RWPE2 (cell line): Measurements from ENCODE around the gene TMA16.

Experiments used
- ATAC-seq: fragments of 200-7000 bp; cut with Tn5 transposase; 3 replicates; pipeline ENCODE4 v1.9.1; 2021; ENCODE audit warnings: low read depth
- DNase-seq: peaks from one replicate; pipeline ENCODE4 v3.0.0-alpha.2; 2020; ENCODE audit warnings: low spot score
- H3K27ac ChIP-seq: fragments of 450-650 bp; 2 replicates; pipeline ENCODE4 v1.5.1; 2017; ENCODE audit warnings: mild to moderate bottlenecking; ENCODE audit not compliant: poor library complexity, severe bottlenecking
- H3K27me3 ChIP-seq: fragments of 250-450 bp; sonication (Bioruptor Pico); 2 replicates; pipeline ENCODE4 v1.5.1; 2021; ENCODE audit warnings: mild to moderate bottlenecking, moderate library complexity; ENCODE audit not compliant: insufficient read depth, poor library complexity, severe bottlenecking
- H3K36me3 ChIP-seq: fragments of 250-450 bp; sonication (Bioruptor Pico); 2 replicates; pipeline ENCODE4 v1.5.1; 2020; ENCODE audit warnings: low read depth, mild to moderate bottlenecking, moderate library complexity
- H3K4me1 ChIP-seq: fragments of 250-450 bp; sonication (Bioruptor Pico); 2 replicates; pipeline ENCODE4 v1.5.1; 2021; ENCODE audit warnings: mild to moderate bottlenecking, moderate library complexity; ENCODE audit not compliant: insufficient read depth, poor library complexity, severe bottlenecking
- H3K4me3 ChIP-seq: fragments of 250-450 bp; sonication (Bioruptor Pico); 2 replicates; pipeline ENCODE4 v1.5.1; 2021; ENCODE audit warnings: mild to moderate bottlenecking, moderate library complexity; ENCODE audit not compliant: severe bottlenecking
- H3K9me3 ChIP-seq: fragments of 250-450 bp; sonication (Bioruptor Pico); 2 replicates; pipeline ENCODE4 v1.5.1; 2021; ENCODE audit warnings: mild to moderate bottlenecking, moderate library complexity; ENCODE audit not compliant: severe bottlenecking
- TF ChIP-seq, protein P1 (sequence below): fragments of 450-650 bp; IDR thresholded peaks from one replicate; pipeline ENCODE4 v1.5.1; 2017; ENCODE audit warnings: mild to moderate bottlenecking, moderate library complexity; ENCODE audit not compliant: poor library complexity, severe bottlenecking

The TMA16 gene

DNA sequence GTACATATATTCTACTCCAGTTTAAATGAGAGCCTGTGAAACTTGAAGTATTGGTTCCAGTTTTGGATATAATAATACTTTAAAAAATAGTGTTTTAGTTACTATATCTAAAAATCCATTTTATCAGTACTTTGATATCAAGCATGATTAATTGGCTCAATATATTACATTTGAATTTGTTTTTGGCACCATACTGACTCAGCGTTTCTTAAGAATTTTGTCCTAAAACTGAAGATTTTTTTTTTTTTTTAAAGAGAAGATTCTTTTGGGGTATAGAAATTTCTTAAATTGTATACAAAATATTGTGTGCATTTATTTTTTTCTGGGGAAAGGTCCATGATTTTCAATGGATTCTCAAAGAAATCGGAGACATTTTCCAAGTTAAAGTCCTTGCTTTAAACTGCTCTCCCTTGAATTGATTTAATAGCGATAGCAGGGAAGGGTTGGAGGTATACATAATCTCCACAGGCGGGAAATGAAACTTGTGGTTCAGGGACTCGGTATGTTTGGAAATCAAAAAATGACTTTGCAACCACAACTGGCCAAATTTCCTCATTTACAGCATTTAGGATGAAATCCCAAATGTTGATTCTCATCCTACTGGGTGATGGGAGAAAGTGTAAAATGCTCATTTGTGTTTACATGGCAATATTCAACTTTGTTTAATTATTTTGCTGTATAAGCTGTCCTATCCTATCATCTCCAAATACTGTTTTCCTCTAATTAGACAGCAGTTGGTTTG, 62.3 kb downstream of the TMA16 start:
- H3K36me3 ChIP-seq: no peaks in the 10 kb centered on the region
- no peak overlapping the region for H3K4me3 ChIP-seq
- no peaks in the 10 kb centered on the region for H3K27me3 ChIP-seq
- H3K27ac ChIP-seq: no peak overlapping the region
- H3K9me3 ChIP-seq: no peaks in the 10 kb centered on the region
- no peaks in the 10 kb centered on the region for H3K4me1 ChIP-seq
- DNase-seq: no peak
- ATAC-seq: no peak
- TF ChIP-seq, protein P1, sequence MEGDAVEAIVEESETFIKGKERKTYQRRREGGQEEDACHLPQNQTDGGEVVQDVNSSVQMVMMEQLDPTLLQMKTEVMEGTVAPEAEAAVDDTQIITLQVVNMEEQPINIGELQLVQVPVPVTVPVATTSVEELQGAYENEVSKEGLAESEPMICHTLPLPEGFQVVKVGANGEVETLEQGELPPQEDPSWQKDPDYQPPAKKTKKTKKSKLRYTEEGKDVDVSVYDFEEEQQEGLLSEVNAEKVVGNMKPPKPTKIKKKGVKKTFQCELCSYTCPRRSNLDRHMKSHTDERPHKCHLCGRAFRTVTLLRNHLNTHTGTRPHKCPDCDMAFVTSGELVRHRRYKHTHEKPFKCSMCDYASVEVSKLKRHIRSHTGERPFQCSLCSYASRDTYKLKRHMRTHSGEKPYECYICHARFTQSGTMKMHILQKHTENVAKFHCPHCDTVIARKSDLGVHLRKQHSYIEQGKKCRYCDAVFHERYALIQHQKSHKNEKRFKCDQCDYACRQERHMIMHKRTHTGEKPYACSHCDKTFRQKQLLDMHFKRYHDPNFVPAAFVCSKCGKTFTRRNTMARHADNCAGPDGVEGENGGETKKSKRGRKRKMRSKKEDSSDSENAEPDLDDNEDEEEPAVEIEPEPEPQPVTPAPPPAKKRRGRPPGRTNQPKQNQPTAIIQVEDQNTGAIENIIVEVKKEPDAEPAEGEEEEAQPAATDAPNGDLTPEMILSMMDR: no peak

DNA sequence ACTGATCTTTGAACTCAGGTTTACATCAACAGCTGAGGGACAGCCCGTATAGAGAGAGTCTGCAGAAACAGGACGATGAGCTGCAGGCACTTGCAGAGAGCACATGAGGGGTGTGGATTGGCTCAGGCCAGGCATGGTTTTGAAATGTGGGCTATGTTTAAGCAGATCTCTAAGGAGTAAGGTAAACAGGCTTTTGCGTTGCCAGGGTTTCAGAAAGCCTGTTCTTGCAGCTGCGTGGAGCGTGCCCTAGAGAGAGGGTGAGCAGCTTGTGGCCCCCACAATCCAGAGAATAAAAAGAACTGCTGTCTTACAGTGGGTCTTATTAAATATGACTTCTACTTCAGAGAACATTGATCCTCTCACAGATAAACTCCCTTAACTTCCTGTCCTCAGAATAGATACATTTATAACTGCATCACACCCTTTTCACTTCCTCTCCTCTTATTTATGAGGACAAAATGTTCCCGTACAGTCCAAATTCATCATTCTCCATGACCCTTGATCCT, 64.1 kb downstream of the TMA16 start:
- Histone ChIP-seq H3K36me3 (no peaks in the 10 kb centered on the region), H3K27ac (no peak overlapping the region), H3K27me3 (no peaks in the 10 kb centered on the region), H3K4me1 (no peaks in the 10 kb centered on the region), H3K9me3 (no peaks in the 10 kb centered on the region), H3K4me3 (no peak overlapping the region)
- peak; percentile 58 for ATAC-seq
- DNase-seq: no peak
- TF ChIP-seq, protein P1: no peak

DNA sequence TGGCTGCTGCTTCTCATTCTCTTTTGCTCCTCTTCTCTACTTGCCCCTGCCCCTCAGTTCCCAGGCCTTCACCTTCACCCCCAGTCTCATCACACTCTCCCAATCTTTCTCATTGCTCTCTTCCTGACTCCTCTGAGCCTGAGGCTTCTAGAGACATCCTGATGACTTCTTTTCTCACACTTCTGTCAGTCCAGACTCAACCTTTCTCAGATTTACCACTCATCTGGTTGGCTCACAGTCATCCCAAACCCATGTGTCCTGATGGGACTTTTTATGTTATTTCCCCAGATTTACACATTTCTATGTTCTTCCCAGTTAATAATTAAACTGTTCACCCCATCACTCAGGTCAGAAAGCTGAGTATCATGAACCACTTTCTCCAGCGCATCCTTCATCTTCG, 68.0 kb downstream of the TMA16 start:
- Histone ChIP-seq H3K36me3 (no peaks in the 10 kb centered on the region), H3K4me3 (no peak overlapping the region), H3K9me3 (no peaks in the 10 kb centered on the region), H3K4me1 (no peaks in the 10 kb centered on the region), H3K27me3 (no peaks in the 10 kb centered on the region), H3K27ac (no peak overlapping the region)
- ATAC-seq (no peak), DNase-seq (no peak)
- TF ChIP-seq, protein P1: no peak

DNA sequence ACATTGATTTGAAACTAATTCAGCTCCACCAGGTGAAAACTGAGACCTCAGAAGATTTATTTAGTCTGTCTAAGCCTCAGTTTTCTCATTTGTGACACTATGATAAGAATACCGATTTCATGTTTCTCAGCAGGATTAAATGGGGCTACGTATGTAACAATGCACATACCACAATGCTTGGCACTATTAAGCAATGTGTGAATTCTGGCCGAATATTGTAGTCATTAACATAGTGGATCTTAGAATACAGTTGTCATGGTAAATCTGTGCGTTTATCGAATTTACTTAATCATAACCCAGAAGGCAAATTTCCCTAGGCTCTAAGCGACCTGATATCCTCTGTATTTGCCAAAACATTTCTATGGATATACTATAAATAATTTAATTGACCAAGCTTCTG, 69.1 kb downstream of the TMA16 start:
- Histone ChIP-seq H3K4me1 (no peaks in the 10 kb centered on the region), H3K36me3 (no peaks in the 10 kb centered on the region), H3K27ac (no peak overlapping the region), H3K9me3 (no peaks in the 10 kb centered on the region), H3K27me3 (no peaks in the 10 kb centered on the region), H3K4me3 (no peak overlapping the region)
- TF ChIP-seq, protein P1: no peak
- ATAC-seq: no peak
- no peak for DNase-seq

DNA sequence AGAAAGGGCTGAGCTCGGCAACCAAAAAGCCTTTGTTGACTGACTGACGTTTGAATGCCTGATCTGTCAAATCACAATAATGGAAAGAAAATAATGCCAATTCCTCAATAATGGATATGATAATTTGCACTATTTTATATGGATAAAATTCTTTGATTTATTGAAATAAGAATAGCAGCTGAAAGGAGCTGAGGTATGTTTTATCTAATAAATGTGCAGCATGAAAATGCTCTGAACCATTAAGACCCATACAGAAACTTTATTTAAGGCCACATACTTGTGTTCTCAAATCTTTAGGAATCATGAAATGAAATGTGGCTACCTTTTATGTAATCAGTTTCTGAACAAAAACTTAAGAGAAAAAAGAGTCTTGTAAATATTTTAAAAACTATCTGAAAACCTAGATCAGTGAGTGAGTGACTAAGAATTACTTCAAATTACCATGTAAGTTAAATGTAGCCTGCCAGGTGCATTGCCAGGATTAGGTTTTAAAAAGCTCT, 69.8 kb downstream of the TMA16 start:
- H3K4me3 ChIP-seq: no peak overlapping the region
- DNase-seq (no peak), ATAC-seq (no peak)
- H3K9me3 ChIP-seq: no peaks in the 10 kb centered on the region
- no peaks in the 10 kb centered on the region for H3K36me3 ChIP-seq
- TF ChIP-seq, protein P1: no peak
- H3K27ac ChIP-seq: no peak overlapping the region
- no peaks in the 10 kb centered on the region for H3K27me3 ChIP-seq
- no peaks in the 10 kb centered on the region for H3K4me1 ChIP-seq
